Heart left ventricle (tissue), 16 donors: ENCODE measurements around the gene CNPY4. TPM values are rescaled to one million over a fixed set of nuclear protein-coding genes. Genes with fewer than 3 reads are reported as not detected.

Experiments
- ATAC-seq, 4 donors: fragments of 200-7000 bp; cut with Tn5 transposase; one replicate each; pipeline ENCODE4 v1.9.1; 2020 to 2022; ENCODE audit warnings: moderate library complexity in 4 of 4, mild to moderate bottlenecking in 3 of 4, moderate number of reproducible peaks in 1 of 4
- DNase-seq, 5 donors: peaks; one replicate each; pipeline ENCODE4 v3.0.0-alpha.2; 2020
- H3K27ac ChIP-seq, 12 donors: fragments of 200-600 bp; sonication (generic) in 4 of 12; one replicate each; pipeline versions ENCODE4 v1.5.0 to v1.8.0; 2016 to 2022; ENCODE audit warnings: mild to moderate bottlenecking in 2 of 12
- H3K27me3 ChIP-seq, 9 donors: fragments of 200-600 bp; sonication (generic) in 2 of 9; one replicate each; pipeline versions ENCODE4 v1.5.1 to v1.8.0; 2016 to 2022; ENCODE audit warnings: mild to moderate bottlenecking in 3 of 9
- H3K36me3 ChIP-seq, 9 donors: fragments of 200-600 bp; sonication (generic) in 2 of 9; one replicate each; pipeline versions ENCODE4 v1.5.0 to v1.8.0; 2018 to 2022; ENCODE audit warnings: mild to moderate bottlenecking in 2 of 9
- H3K4me1 ChIP-seq, 12 donors: fragments of 200-600 bp; sonication (generic) in 4 of 12; one replicate each; pipeline versions ENCODE4 v1.5.0 to v1.8.0; 2016 to 2022; ENCODE audit warnings: mild to moderate bottlenecking in 3 of 12
- H3K4me3 ChIP-seq, 12 donors: fragments of 200-600 bp; sonication (generic) in 4 of 12; one replicate each; pipeline versions ENCODE4 v1.5.0 to v1.8.0; 2017 to 2022; ENCODE audit warnings: mild to moderate bottlenecking in 9 of 12, moderate library complexity in 4 of 12
- H3K9me3 ChIP-seq, 12 donors: fragments of 200-600 bp; sonication (generic) in 4 of 12; one replicate each; pipeline versions ENCODE4 v1.5.0 to v1.8.0; 2016 to 2022; ENCODE audit warnings: mild to moderate bottlenecking in 1 of 12
- POLR2A ChIP-seq, 2 donors: fragments of 450-650 bp; IDR thresholded peaks; one replicate each; pipeline ENCODE4 v1.6.1; 2017; ENCODE audit warnings: antibody characterized with exemption in 2 of 2, mild to moderate bottlenecking in 2 of 2, moderate library complexity in 2 of 2
- WGBS, 4 donors: extraction: QIAGEN DNeasy Blood & Tissue Kit in 2 of 4; methylation state at CpG; one replicate each; pipeline versions ENCODE4 v1.1.5 to v1.1.7; 2013 to 2018; 5-methylcytosine and 5-hydroxymethylcytosine counted together
- intact Hi-C, 10 donors: fragments of 100-400 bp; cut with DNase I; formaldehyde crosslinking; loops; one replicate each; pipeline versions ENCODE4 v1.11.1 to v1.14.2; 2022
- polyA plus RNA-seq, 2 donors: library from polyadenylated mRNA; stranded (reverse); fragments of 200-250 nt; gene quantifications; one replicate each; pipeline ENCODE4 v1.2.3, GENCODE V29; 2013
- total RNA-seq, 9 donors: library from RNA; depleted of rRNA in 2 of 9; stranded (reverse); fragments of >200 nt in 2 of 9; fragmentation: NEBNext Ultra II Directional in 3 of 9; extraction: Animal tissue kit (Norgen Biotek cat#: 25700) in 3 of 9; gene quantifications; one replicate each; pipeline versions ENCODE4 v1.1.0 to v1.2.4, GENCODE V29; 2016 to 2023
- TF ChIP-seq, protein P1 (sequence below), 12 donors: fragments of 200-600 bp; sonication (generic) in 4 of 12; IDR thresholded peaks; one replicate each; pipeline versions ENCODE4 v1.5.0 to v1.8.0; 2018 to 2022; ENCODE audit warnings: antibody characterized with exemption in 12 of 12, mild to moderate bottlenecking in 5 of 12
- donor health status: ischemic (EF 13 %, LVEDD 7.1; RV severe dilation, severe dysfunction).
- donor health status: healthy with polysubstance abuse.
- donor health status: DM: no; HTN: yes; CAD: no.
- donor health status: DM: no; HTN: no; CAD: no.
- donor health status: ischemic (EF 25% LVEDD 6.9; RV normal size, moderate dysfunction).
- donor health status: ischemic (EF 25% LVEDD 5.7; RV mildly dilated, moderate dysfunction).
- donor health status: healthy.
- donor health status: DM: yes; HTN: yes; CAD: no.
- donor health status: ischemic (EF 35%, LVEDD 5.7; RV mildly dilated, moderate dysfunction).
- donor health status: nonischemic (EF 11% LVEDD 7.7; RV severe dilation, severe dysfunction).
- donor health status: DM: yes; HTN: yes; CAD: no.
- donor health status: PGD.
- donor health status: ischemic (EF 29% LVEDD 5.4; RV normal size, mild dysfunction).
- donor health status: nonischemic (EF 23%, LVEDD 6.1; RV moderate dilation, normal function).

The CNPY4 gene
- total and polyA plus RNA-seq, 11 donors: 5.9 to 10.8 (median 8.5) TPM

DNA sequence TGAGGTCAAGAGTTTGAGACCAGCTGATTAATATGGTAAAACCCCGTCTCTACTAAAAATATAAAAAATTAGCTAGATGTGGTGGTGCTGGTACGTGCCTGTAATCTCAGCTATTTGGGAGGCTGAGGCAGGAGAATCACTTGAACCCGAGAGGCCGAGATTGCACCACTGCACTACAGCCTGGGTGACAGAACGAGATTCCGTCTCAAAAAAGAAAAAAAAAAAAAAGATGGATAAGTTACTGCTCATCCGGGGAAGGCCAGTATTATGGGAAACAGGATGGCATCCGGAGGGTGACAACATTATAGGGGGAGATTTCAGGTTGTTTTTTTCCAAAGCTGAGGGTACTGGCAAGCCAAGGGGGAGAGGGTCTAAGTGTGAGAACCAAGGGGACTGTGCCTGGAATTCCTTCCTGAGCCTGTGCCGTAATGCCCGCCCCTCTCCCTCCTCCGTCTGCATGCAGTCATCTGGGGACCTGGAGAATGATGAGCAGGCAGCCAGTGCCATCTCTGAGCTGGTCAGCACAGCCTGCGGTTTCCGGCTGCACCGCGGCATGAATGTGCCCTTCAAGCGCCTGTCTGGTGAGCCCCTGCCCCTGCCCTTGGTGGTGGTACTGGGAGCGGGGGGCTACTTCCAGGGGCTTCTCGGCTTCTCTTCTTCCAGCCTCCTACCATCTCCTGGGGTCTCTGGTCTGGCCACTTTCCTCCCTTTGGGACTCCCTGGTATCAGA, 33.7 kb downstream of the CNPY4 start:
- ATAC-seq (no peak), DNase-seq (no peak)
- no peaks in the 10 kb centered on the region for H3K9me3 ChIP-seq
- WGBS, 4 donors: 88 to 91% (median 89%) methylated on average over 18 of the region's 18 CpGs
- H3K27ac ChIP-seq: peak overlapping the region in 1 of 12 donors; percentile 66
- intact Hi-C loops: no loop called here
- no peaks in the 10 kb centered on the region for H3K27me3 ChIP-seq
- H3K4me1 ChIP-seq: peaks cover 0 to 75% (median 23%) of the 10 kb centered on the region in 12 donors
- H3K36me3 ChIP-seq: peaks cover 0 to 62% (median 38%) of the 10 kb centered on the region in 9 donors
- H3K4me3 ChIP-seq: no peak overlapping the region
- TF ChIP-seq, protein P1, sequence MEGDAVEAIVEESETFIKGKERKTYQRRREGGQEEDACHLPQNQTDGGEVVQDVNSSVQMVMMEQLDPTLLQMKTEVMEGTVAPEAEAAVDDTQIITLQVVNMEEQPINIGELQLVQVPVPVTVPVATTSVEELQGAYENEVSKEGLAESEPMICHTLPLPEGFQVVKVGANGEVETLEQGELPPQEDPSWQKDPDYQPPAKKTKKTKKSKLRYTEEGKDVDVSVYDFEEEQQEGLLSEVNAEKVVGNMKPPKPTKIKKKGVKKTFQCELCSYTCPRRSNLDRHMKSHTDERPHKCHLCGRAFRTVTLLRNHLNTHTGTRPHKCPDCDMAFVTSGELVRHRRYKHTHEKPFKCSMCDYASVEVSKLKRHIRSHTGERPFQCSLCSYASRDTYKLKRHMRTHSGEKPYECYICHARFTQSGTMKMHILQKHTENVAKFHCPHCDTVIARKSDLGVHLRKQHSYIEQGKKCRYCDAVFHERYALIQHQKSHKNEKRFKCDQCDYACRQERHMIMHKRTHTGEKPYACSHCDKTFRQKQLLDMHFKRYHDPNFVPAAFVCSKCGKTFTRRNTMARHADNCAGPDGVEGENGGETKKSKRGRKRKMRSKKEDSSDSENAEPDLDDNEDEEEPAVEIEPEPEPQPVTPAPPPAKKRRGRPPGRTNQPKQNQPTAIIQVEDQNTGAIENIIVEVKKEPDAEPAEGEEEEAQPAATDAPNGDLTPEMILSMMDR (IDR thresholded peaks at IDR 0.05): no peak
- TF ChIP-seq POLR2A (IDR thresholded peaks at IDR 0.05): no peak

- intact Hi-C loops: no loop called here
- Histone ChIP-seq H3K9me3 (no peaks in the 10 kb centered on the region), H3K4me1 (peaks cover 0 to 74% (median 24%) of the 10 kb centered on the region in 12 donors), H3K36me3 (peaks cover 0 to 62% (median 38%) of the 10 kb centered on the region in 9 donors), H3K4me3 (no peak overlapping the region), H3K27me3 (no peaks in the 10 kb centered on the region), H3K27ac (no peak overlapping the region)
- DNase-seq: no peak
- ATAC-seq: no peak
- TF ChIP-seq, protein P1 (IDR thresholded peaks at IDR 0.05): no peak
- no peak for TF ChIP-seq POLR2A (IDR thresholded peaks at IDR 0.05)
- WGBS, 4 donors: 79 to 82% (median 80%) methylated on average over 13 to 16 of the region's 16 CpGs
Observed at GRCh38 chr7:100153708-100154535, 34.5 kb downstream of the CNPY4 start.

- DNase-seq: no peak
- no peak overlapping the region for H3K27ac ChIP-seq
Observed at GRCh38 chr7:100154651-100155491, 35.4 kb downstream of the CNPY4 start.

More at GRCh38 chr7:100154651-100155491, 35.4 kb downstream of the CNPY4 start:
- TF ChIP-seq, protein P1 (IDR thresholded peaks at IDR 0.05): no peak
- no peak for TF ChIP-seq POLR2A (IDR thresholded peaks at IDR 0.05)
- no peaks in the 10 kb centered on the region for H3K9me3 ChIP-seq
- intact Hi-C loops: no loop called here
- no peak overlapping the region for H3K4me3 ChIP-seq
- H3K4me1 ChIP-seq: peaks cover 0 to 72% (median 18%) of the 10 kb centered on the region in 12 donors
- ATAC-seq: no peak
- no peaks in the 10 kb centered on the region for H3K27me3 ChIP-seq
- H3K36me3 ChIP-seq: peaks cover 0 to 62% (median 38%) of the 10 kb centered on the region in 9 donors
- 59 to 74% (median 72%) methylated on average over 15 to 30 of the region's 30 CpGs for WGBS, 4 donors
